ENCODE results near the gene EFNA5. TPM values are rescaled to one million over a fixed set of nuclear protein-coding genes. Genes with fewer than 3 reads are reported as not detected.

The EFNA5 gene
- total and polyA plus RNA-seq, 2 of the 13 experiments (the other 11 are each of a cell fraction or from before 2014, with no cell fraction given), result not detected

DNA sequence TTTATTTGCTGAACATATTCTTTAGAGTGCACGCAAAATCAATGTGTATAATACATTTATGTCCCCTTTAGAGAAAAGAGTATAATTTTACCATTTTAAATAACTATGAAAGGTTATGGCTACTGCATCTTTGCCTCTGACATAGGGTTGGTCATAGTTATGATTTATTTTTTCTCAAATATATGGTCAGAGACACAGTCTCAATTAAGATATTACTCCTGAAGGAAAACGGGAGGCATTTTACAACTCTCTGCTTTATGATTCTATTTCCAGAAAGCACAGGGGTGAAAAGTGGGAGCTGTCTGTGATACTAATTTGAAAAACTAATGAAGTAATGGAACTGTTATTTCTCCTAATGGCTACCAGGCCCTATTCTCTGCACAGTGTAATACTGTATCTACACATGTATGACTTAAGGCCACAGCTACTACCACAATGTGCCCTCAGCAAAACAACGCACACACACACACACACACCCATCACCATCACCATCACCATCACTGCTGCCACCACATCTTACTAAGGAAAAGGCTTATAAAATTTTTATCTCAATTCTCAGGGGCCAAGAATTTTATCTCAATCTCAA lies 262.9 kb downstream of the EFNA5 start:
- no peaks in the 10 kb centered on the region for H3K36me3 ChIP-seq (replicated peaks in 1 of 2; ENCODE audit: control insufficient read depth in 1 of 2, insufficient read depth in 2 of 2, low read length in 2 of 2)
- intact Hi-C loops (cut with micrococcal nuclease; ENCODE audit: unreplicated experiment), result no loop called here
- no TSS peak for BruUV-seq (replicated peaks)
- FAIRE-seq, result no peak
- H3K79me2 ChIP-seq (ENCODE audit: insufficient read depth, low read length), result no peaks in the 10 kb centered on the region
- in situ Hi-C loops (cut with HindIII; ENCODE audit: extremely low pct_ligation_motif_present, low pct_unique_long_range_greater_than_20kb), result no loop called here
- no peak overlapping the region for H3K4me2 ChIP-seq (ENCODE audit: low read depth, low read length)
- no peaks in the 10 kb centered on the region for H4K20me1 ChIP-seq (ENCODE audit: insufficient read depth, low read length)
- H3K27me3 ChIP-seq (ENCODE audit: control insufficient read depth in 1 of 2, insufficient read depth in 2 of 2, low read length in 2 of 2), result no peaks in the 10 kb centered on the region
- no peak overlapping the region for H3K9ac ChIP-seq (ENCODE audit: insufficient read depth, low read depth, low read length)
- no peaks in the 10 kb centered on the region for H3K9me3 ChIP-seq (ENCODE audit: low read length)
- H3K4me1 ChIP-seq (ENCODE audit: insufficient read depth, low read length), result no peaks in the 10 kb centered on the region
- H2AFZ ChIP-seq (ENCODE audit: low read length), result no peak overlapping the region
- POLR2A ChIA-PET, result no interaction called here
- no peak for DNase-seq (ENCODE audit: low spot score)
- 19% methylated on average over 3 of the region's 3 CpGs for WGBS (ENCODE audit: low lambda C conversion rate)
- ATAC-seq, result no peak
- TF ChIP-seq, protein P1, sequence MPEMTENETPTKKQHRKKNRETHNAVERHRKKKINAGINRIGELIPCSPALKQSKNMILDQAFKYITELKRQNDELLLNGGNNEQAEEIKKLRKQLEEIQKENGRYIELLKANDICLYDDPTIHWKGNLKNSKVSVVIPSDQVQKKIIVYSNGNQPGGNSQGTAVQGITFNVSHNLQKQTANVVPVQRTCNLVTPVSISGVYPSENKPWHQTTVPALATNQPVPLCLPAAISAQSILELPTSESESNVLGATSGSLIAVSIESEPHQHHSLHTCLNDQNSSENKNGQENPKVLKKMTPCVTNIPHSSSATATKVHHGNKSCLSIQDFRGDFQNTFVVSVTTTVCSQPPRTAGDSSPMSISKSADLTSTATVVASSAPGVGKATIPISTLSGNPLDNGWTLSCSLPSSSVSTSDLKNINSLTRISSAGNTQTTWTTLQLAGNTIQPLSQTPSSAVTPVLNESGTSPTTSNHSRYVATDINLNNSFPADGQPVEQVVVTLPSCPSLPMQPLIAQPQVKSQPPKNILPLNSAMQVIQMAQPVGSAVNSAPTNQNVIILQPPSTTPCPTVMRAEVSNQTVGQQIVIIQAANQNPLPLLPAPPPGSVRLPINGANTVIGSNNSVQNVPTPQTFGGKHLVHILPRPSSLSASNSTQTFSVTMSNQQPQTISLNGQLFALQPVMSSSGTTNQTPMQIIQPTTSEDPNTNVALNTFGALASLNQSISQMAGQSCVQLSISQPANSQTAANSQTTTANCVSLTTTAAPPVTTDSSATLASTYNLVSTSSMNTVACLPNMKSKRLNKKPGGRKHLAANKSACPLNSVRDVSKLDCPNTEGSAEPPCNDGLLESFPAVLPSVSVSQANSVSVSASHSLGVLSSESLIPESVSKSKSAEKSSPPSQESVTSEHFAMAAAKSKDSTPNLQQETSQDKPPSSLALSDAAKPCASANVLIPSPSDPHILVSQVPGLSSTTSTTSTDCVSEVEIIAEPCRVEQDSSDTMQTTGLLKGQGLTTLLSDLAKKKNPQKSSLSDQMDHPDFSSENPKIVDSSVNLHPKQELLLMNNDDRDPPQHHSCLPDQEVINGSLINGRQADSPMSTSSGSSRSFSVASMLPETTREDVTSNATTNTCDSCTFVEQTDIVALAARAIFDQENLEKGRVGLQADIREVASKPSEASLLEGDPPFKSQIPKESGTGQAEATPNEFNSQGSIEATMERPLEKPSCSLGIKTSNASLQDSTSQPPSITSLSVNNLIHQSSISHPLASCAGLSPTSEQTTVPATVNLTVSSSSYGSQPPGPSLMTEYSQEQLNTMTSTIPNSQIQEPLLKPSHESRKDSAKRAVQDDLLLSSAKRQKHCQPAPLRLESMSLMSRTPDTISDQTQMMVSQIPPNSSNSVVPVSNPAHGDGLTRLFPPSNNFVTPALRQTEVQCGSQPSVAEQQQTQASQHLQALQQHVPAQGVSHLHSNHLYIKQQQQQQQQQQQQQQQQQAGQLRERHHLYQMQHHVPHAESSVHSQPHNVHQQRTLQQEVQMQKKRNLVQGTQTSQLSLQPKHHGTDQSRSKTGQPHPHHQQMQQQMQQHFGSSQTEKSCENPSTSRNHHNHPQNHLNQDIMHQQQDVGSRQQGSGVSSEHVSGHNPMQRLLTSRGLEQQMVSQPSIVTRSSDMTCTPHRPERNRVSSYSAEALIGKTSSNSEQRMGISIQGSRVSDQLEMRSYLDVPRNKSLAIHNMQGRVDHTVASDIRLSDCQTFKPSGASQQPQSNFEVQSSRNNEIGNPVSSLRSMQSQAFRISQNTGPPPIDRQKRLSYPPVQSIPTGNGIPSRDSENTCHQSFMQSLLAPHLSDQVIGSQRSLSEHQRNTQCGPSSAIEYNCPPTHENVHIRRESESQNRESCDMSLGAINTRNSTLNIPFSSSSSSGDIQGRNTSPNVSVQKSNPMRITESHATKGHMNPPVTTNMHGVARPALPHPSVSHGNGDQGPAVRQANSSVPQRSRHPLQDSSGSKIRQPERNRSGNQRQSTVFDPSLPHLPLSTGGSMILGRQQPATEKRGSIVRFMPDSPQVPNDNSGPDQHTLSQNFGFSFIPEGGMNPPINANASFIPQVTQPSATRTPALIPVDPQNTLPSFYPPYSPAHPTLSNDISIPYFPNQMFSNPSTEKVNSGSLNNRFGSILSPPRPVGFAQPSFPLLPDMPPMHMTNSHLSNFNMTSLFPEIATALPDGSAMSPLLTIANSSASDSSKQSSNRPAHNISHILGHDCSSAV (CRISPR knock-in tag; IDR thresholded peaks at IDR 0.05; ENCODE audit: borderline replicate concordance), result no peak
- TF ChIP-seq DNMT3B (CRISPR knock-in tag; conservative IDR thresholded peaks at IDR 0.05) (no peak), ZNF589 (CRISPR knock-in tag; conservative IDR thresholded peaks at IDR 0.05) (no peak), KMT2A (CRISPR knock-in tag; IDR thresholded peaks at IDR 0.05) (no peak), SMAD1 (CRISPR knock-in tag; IDR thresholded peaks at IDR 0.05; ENCODE audit: borderline replicate concordance, low read depth) (no peak), ZNF629 (CRISPR knock-in tag; conservative IDR thresholded peaks at IDR 0.05) (no peak)
- TF ChIP-seq, protein P2, sequence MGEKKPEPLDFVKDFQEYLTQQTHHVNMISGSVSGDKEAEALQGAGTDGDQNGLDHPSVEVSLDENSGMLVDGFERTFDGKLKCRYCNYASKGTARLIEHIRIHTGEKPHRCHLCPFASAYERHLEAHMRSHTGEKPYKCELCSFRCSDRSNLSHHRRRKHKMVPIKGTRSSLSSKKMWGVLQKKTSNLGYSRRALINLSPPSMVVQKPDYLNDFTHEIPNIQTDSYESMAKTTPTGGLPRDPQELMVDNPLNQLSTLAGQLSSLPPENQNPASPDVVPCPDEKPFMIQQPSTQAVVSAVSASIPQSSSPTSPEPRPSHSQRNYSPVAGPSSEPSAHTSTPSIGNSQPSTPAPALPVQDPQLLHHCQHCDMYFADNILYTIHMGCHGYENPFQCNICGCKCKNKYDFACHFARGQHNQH (CRISPR knock-in tag; IDR thresholded peaks at IDR 0.05), result no peak
- H3K27ac ChIP-seq (ENCODE audit: extremely low read length, insufficient read depth, low read length), result no peak overlapping the region
- CTCF ChIA-PET (ENCODE audit: low intra/inter-chr PET ratio, low total read pairs), result no interaction called here
- no peak overlapping the region for H3K4me3 ChIP-seq (replicated peaks in 1 of 3; ENCODE audit: insufficient read depth in 1 of 3, low read depth in 2 of 3, low read length in 3 of 3)

Data from HepG2 (cell line).